Measurements from ENCODE around the gene CELA2A. TPM values are rescaled to one million over a fixed set of nuclear protein-coding genes. Genes with fewer than 3 reads are reported as not detected.
"Not testable (repeated sequence)": the region's sequence is repeated elsewhere in the genome, so short reads cannot be mapped to it uniquely, and the experiment has no call there.

The CELA2A gene
- total RNA-seq, 1 donor from 2014 or later, result not detected

DNA sequence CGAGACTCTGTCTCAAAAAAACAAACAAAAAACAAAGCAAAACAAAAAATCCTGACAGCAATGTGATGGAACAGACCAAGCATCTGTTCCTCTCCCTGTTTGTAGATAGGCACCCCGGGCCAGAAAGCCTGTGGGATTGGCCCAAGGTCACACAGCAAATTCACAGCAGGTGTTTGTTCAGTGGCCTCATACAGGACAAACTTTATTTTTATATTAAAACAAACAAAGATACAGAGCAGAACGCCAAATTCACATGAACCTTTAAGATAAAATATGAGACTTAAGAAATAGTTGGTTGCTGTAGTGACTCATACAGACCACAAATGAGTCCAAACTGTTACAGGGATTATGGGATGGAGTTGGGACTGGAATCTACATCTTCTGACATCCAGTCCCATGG lies 2.3 kb upstream of the CELA2A start:
- no peak for DNase-seq
- intact Hi-C loops (cut with DNase I), result no loop called here
- Histone ChIP-seq H3K27ac (no peak overlapping the region), H3K4me1 (no peaks in the 10 kb centered on the region), H3K9me3 (no peaks in the 10 kb centered on the region), H3K4me3 (no peak overlapping the region), H3K36me3 (no peaks in the 10 kb centered on the region), H3K27me3 (no peaks in the 10 kb centered on the region)
- TF ChIP-seq, protein P1, sequence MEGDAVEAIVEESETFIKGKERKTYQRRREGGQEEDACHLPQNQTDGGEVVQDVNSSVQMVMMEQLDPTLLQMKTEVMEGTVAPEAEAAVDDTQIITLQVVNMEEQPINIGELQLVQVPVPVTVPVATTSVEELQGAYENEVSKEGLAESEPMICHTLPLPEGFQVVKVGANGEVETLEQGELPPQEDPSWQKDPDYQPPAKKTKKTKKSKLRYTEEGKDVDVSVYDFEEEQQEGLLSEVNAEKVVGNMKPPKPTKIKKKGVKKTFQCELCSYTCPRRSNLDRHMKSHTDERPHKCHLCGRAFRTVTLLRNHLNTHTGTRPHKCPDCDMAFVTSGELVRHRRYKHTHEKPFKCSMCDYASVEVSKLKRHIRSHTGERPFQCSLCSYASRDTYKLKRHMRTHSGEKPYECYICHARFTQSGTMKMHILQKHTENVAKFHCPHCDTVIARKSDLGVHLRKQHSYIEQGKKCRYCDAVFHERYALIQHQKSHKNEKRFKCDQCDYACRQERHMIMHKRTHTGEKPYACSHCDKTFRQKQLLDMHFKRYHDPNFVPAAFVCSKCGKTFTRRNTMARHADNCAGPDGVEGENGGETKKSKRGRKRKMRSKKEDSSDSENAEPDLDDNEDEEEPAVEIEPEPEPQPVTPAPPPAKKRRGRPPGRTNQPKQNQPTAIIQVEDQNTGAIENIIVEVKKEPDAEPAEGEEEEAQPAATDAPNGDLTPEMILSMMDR (IDR thresholded peaks at IDR 0.05), result no peak
- no peak for ATAC-seq

DNA sequence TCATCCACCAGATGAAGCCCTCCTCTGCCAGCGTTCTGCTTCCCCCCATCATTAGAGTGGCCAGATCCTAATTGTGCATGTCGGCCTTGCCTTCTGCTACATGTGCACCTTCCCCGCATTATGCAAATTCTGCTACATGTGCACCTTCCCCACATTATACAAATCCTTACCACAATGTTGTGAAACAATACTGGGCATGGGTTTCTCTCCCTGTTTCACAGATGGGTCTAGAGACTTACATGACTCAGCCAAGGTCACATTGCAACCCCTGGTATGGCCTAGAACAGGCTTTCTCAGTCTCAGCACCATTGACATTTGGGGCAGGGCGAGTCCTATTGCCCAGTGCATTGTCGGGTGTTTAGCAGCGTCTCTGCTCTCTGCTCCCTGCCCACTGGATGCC lies 1.0 kb upstream of the CELA2A start:
- no peak overlapping the region for H3K4me3 ChIP-seq
- TF ChIP-seq, protein P1 (IDR thresholded peaks at IDR 0.05), result no peak
- H3K4me1 ChIP-seq, result peaks cover 5% of the 10 kb centered on the region
- no peaks in the 10 kb centered on the region for H3K27me3 ChIP-seq
- peak; percentile 64 for ATAC-seq
- H3K9me3 ChIP-seq, result no peaks in the 10 kb centered on the region
- no peak overlapping the region for H3K27ac ChIP-seq
- no peaks in the 10 kb centered on the region for H3K36me3 ChIP-seq
- no peak for DNase-seq
- intact Hi-C loops (cut with DNase I), result no loop called here

DNA sequence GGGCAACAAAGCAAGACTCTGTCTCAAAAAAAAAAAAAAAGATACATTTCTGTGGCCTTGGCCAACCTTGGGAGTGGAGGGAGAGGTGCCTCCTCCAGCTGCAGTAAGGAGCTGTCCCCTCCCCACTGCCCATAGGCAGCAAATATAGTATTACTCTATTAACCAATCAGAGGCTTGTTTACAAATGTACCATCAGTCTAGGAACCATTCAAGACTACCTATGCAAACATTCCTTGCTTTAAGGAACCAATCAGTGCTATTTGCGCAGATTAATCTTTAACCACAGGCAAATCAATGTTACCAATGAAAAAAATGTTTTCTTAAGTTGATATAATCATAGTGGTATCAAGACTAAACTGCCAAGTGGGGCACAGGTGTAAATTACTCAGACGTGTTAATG lies 1.1 kb downstream of the CELA2A start:
- TF ChIP-seq, protein P1 (IDR thresholded peaks at IDR 0.05), result no peak
- Histone ChIP-seq H3K9me3 (no peaks in the 10 kb centered on the region), H3K4me3 (no peak overlapping the region), H3K27ac (no peak overlapping the region), H3K4me1 (peaks cover 5% of the 10 kb centered on the region), H3K36me3 (no peaks in the 10 kb centered on the region), H3K27me3 (no peaks in the 10 kb centered on the region)
- intact Hi-C loops (cut with DNase I), result no loop called here
- ATAC-seq, result no peak
- DNase-seq, result no peak

DNA sequence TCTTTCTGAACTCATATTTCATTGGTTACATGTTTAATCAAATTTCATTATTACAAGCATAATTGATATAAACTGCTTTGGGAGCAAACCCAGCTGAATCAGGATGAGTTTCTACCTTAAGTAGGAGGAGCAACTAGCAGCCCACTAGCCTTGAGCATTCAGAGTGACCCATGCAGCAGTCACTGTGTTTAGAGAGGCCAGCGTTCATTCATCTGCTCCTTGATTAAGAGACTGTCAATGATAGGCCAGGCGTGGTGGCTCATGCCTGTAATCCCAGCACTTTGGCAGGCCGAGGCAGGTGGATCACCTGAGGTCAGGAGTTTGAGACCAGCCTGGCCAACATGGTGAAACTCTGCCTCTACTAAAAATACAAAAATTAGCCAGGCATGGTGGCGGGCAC lies 1.9 kb downstream of the CELA2A start:
- H3K27me3 ChIP-seq; H3K4me1 ChIP-seq; ATAC-seq; DNase-seq; H3K27ac ChIP-seq; intact Hi-C loops (cut with DNase I); H3K4me3 ChIP-seq; H3K36me3 ChIP-seq; H3K9me3 ChIP-seq: not testable (repeated sequence)

DNA sequence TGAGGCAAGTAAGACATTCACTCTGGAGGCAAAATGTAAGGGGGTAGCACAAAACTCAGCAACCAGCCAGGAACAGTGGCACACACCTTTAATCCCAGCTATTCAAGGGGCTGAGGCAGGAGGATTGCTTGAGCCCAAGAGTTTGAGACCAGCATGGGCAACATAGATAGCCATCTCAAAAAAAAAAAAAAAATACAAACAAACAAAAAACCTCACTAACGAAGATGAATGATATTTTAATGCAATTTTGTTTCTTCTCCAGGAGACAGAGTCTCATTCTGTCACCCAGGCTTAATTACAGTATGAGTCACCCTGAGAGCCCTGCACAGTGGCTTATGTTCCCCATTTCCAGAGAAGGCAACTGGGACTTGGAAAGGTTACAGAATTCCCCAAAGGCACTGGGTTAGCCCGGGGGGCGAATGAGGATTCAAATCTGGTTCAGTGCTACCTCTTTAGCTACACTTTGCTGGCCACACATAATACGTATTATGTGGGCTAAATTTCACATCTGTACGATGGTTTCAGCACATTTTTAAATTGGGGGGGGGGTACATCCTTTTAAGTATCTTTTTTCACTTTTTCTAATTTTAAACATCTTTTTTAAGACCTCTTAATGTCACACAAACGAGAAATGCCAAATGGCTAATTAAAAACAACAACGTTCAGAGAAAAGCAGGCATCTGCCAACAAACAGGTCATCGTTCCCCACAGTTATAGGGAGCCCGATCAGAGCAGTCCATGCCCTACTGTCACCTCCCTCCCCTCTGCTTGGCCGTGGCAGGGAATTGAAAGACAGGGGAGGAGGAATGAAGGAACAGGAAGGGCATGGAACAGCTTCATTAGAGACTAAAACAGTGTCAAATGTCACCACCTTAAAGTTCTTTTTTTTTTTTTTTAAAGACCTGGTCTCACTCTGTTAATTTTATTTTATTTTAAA lies 3.5 kb downstream of the CELA2A start:
- peak; percentile 49 for ATAC-seq
- no peak overlapping the region for H3K4me3 ChIP-seq
- DNase-seq, result no peak
- H3K4me1 ChIP-seq, result peaks cover 19% of the 10 kb centered on the region
- H3K27me3 ChIP-seq, result no peaks in the 10 kb centered on the region
- TF ChIP-seq, protein P1 (IDR thresholded peaks at IDR 0.05), result no peak
- intact Hi-C loops (cut with DNase I), result no loop called here
- H3K27ac ChIP-seq, result no peak overlapping the region
- H3K9me3 ChIP-seq, result no peaks in the 10 kb centered on the region
- no peaks in the 10 kb centered on the region for H3K36me3 ChIP-seq

DNA sequence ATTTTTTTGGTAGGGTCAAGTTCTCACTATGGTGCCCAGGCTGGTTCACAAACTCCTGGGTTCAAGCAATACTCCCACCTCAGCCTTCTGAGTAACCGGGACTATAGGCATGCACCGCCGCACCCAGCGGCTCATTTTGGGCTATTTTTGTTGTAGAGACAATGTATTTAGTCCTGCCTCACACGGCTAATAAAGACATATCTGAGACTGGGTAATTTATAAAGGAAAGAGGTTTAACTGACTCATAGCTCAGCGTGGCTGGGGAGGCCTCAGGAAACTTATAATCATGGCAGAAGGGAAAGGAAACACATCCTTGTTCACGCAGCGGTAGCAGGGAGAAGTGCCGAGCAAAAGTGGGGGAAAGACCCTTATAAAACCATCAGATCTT lies 4.2 kb downstream of the CELA2A start:
- intact Hi-C loops (cut with DNase I), result no loop called here

DNA sequence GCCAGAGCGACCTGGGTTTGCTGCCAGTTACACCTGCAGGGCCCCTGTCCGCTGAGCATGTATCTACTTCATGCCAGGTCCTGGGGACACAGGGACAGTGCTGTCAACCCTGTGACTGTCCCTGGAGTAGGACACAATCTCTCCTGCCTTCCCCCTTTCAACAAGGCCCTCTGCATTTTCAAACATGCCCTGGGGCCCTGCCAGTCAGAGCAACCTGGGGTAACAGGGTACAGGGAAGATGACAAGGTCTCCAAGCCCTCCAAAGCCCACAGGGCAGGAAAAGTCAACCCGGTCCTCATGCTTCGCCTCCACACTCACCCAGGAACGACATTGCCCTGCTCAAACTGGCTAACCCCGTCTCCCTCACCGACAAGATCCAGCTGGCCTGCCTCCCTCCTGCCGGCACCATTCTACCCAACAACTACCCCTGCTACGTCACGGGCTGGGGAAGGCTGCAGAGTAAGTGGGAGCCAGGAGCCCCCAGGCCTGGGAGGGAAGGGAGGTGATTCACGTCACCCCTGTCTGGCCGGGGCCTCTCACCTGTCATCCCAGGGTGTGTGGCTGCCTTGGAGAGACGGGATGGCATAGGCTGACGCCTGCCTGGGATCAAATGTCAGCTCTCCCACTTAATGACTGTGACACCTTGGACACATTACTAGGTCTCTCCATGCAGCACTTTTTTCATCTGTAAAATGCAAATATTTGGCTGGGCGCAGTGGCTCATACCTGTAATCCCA lies 6.7 kb downstream of the CELA2A start:
- ATAC-seq; H3K36me3 ChIP-seq; DNase-seq; H3K27me3 ChIP-seq; H3K4me3 ChIP-seq; H3K27ac ChIP-seq; intact Hi-C loops (cut with DNase I); H3K9me3 ChIP-seq: not testable (repeated sequence)
- peaks cover 19% of the 10 kb centered on the region for H3K4me1 ChIP-seq

More for the DNA sequence above, 4.2 kb downstream of the CELA2A start:
- Histone ChIP-seq H3K4me3 (no peak overlapping the region), H3K9me3 (no peaks in the 10 kb centered on the region), H3K27me3 (no peaks in the 10 kb centered on the region), H3K4me1 (peaks cover 19% of the 10 kb centered on the region), H3K27ac (no peak overlapping the region), H3K36me3 (no peaks in the 10 kb centered on the region)
- ATAC-seq, result no peak
- TF ChIP-seq, protein P1 (IDR thresholded peaks at IDR 0.05), result no peak
- DNase-seq, result no peak

DNA sequence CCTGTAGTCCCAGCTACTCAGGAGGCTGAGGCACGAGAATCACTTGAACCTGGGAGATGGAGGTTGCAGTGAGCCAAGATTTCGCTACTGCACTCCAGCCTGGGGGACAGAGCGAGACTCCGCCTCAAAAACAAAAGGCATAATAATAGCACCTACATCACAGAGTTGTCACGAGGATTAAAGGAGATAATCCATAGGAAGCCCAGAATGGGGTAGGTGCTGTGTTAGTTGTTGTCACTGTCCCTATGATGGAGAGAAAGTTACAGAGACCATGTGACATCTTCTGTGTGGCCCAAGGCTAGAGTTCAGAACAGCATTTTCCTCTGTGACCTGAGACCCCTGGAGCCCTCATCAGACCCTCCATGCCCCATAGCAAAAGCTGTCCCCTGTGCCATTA lies 7.4 kb downstream of the CELA2A start:
- H3K4me3 ChIP-seq; ATAC-seq; DNase-seq; intact Hi-C loops (cut with DNase I); H3K9me3 ChIP-seq; H3K27ac ChIP-seq; H3K36me3 ChIP-seq; H3K27me3 ChIP-seq: not testable (repeated sequence)
- H3K4me1 ChIP-seq, result peaks cover 19% of the 10 kb centered on the region
